Activated CD8-positive, alpha-beta memory T cell treated with anti-CD3 and anti-CD28 coated beads, Interleukin-2, amount 50 U/mL, for 24 hours (primary cell): ENCODE results near the gene ELOVL1.
"Not testable (repeated sequence)": the region's sequence is repeated elsewhere in the genome, so short reads cannot be mapped to it uniquely, and the experiment has no call there.

Experiments
- DNase-seq: peaks from one replicate; pipeline ENCODE4 v3.0.0-alpha.2; 2020; ENCODE audit errors: extremely low read depth

ELOVL1 gene

GRCh38 chr1:43381612-43382011, 13.8 kb upstream of the ELOVL1 start:
- no peak for DNase-seq

- no peak for DNase-seq
These were observed 11.7 kb upstream of the ELOVL1 start for GRCh38 chr1:43379476-43379875.

GRCh38 chr1:43377831-43378230, 10.0 kb upstream of the ELOVL1 start:
- DNase-seq = no peak

- no peak for DNase-seq
These were observed 9.0 kb upstream of the ELOVL1 start for GRCh38 chr1:43376723-43377235.

GRCh38 chr1:43373066-43373940, 5.5 kb upstream of the ELOVL1 start:
- DNase-seq = no peak

- DNase-seq = no peak
These were observed 4.4 kb upstream of the ELOVL1 start for GRCh38 chr1:43372172-43372571.

GRCh38 chr1:43370564-43370963, 2.8 kb upstream of the ELOVL1 start:
- no peak for DNase-seq

GRCh38 chr1:43369779-43370178, 2.0 kb upstream of the ELOVL1 start:
- not testable (repeated sequence) for DNase-seq

- DNase-seq = no peak
These were observed 822 bp upstream of the ELOVL1 start for GRCh38 chr1:43368646-43369020.

GRCh38 chr1:43367026-43367903, 546 bp downstream of the ELOVL1 start:
- DNase-seq = no peak

- DNase-seq = no peak
These were observed 1.2 kb downstream of the ELOVL1 start for GRCh38 chr1:43366601-43367025.

- no peak for DNase-seq
These were observed 1.6 kb downstream of the ELOVL1 start for GRCh38 chr1:43366179-43366578.

- no peak for DNase-seq
These were observed 2.1 kb downstream of the ELOVL1 start for GRCh38 chr1:43365678-43366077.

- no peak for DNase-seq
These were observed 3.8 kb downstream of the ELOVL1 start for GRCh38 chr1:43363935-43364525.

- DNase-seq = no peak
These were observed 4.4 kb downstream of the ELOVL1 start for GRCh38 chr1:43363283-43363934.

- no peak for DNase-seq
These were observed 7.2 kb downstream of the ELOVL1 start for GRCh38 chr1:43360616-43361015.

- DNase-seq = no peak
These were observed 8.1 kb downstream of the ELOVL1 start for GRCh38 chr1:43359696-43360095.

- DNase-seq = peak; percentile 98
These were observed 8.8 kb downstream of the ELOVL1 start, which contains the start of gene CDC20 for GRCh38 chr1:43358746-43359693. CDC20 (plus strand) TSS chr1:43358981; CDS start chr1:43359216, 235 bp downstream.

GRCh38 chr1:43358121-43358745, 9.6 kb downstream of the ELOVL1 start:
- DNase-seq = no peak

GRCh38 chr1:43357251-43357650, 10.6 kb downstream of the ELOVL1 start:
- DNase-seq = no peak
